ENCODE results near the gene SLC22A7.
A peak's percentile ranks its signal among the peaks of the same experiment; 100 is the strongest.

The SLC22A7 gene

DNA sequence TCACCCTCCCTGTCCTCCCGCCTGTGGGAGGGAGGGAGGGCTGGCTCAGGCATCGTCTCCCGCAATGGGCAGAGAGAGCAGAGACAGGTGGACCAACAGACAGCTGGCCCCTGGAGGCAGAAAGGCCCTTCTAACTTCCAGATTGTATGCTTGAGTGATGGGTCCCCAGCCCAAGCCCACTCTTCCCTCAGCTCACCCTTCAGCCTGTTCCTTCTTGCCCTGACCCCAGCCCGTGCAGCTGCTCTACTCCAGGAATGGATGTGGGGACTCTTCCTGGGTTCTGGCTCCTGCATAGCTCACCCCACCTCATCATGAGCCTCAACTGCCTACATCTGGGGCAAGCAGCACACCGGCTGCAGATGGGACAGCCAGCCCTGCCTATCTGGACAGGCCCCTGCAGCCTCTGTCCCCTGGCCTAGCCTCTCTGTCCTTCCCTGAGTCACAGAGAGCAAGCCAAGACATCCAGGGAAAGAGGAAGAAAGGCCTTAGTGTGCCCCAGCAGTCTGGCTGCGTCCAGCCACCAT is 11.5 kb upstream of the SLC22A7 start:
- Mint-ChIP-seq H3K4me1 (peaks cover 28% of the 10 kb centered on the region), H3K9me3 (no peaks in the 10 kb centered on the region), H3K27ac (no peak overlapping the region), H3K4me3 (no peak overlapping the region), H3K27me3 (peaks cover 51% of the 10 kb centered on the region), H3K36me3 (no peaks in the 10 kb centered on the region)
- no peak for ATAC-seq

DNA sequence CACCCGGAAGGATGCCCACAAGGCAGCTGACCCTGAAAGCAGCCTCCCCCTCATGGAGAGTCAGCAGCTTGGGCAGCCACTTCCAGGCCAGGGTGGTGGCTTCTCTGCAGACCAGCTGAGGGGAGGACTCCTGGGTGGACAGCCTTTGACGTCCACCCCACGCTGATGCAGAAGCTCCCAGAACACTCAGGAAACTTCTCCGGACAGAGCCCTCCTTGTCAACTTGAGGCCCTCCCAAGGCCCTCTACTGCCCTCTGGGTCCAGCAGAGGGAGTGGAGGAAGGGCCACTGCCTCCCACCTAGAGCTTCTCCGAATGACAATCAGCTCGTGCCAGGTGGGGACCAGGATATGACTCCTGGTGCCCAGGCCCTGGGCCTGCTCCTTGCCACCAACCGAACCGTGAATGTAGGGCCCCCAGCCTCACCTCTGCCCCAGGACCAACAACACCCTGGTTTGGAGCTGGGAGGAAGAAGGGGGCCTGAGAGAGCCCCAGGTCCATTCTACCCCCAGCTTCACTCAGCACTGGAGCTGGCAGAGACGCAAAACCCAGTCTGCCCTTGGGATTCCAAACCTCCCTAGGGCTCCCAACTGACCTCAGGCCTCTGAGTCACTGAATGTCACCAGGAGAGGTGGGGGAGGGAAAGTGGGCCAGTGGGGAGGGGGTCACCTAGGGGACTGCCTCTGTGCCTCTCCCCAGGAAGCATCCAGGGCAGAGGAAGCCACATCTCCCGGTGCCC is 10.9 kb upstream of the SLC22A7 start:
- no peaks in the 10 kb centered on the region for H3K9me3 Mint-ChIP-seq
- no peak overlapping the region for H3K4me3 Mint-ChIP-seq
- peaks cover 28% of the 10 kb centered on the region for H3K4me1 Mint-ChIP-seq
- peak; percentile 6 for ATAC-seq
- H3K27me3 Mint-ChIP-seq: peaks cover 44% of the 10 kb centered on the region
- no peak overlapping the region for H3K27ac Mint-ChIP-seq
- H3K36me3 Mint-ChIP-seq: no peaks in the 10 kb centered on the region

DNA sequence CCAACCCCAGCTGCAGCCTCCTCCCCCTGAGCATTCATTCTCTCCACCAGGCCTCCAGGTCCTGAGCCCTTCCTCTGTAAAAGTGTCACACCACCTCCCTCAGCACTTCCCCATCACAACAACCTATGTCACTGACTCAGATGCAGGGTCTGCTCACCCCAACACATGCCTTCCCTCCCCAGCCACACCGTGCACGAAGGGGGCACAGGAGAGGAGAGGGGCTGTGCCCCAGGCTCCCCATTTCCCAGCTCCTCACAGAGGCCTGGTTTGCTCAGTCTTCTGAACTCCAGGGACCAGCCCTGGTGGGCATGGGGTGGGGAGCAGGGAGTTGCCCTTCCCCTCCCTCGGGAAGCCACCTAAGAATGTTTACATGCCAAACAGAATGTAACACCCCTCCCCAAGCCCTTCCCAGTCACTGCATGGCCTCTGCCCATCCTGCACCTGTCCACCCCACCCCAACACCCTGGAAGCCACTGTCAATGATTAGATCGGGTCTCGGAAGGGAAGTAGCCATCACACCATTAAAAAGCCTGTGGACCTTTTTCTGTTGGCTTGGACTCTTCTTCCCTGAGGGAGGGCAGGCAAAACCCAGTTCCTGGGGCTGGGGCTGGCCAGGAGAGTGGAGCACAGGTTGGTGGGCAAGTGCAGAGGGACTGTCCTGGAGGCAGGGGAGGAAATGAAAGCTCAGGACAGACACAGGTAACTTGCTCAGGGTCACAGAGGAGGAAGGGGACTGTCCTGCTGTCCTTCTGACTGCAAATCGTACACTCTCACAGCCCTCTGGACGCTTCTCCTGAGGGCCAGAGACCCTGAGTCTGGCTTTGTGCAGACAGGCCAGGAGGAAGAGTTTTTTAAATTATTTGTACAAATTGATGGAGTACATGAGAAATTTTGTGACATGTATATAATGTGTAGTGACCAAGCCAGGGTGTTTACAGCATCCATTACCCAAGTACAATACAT is 10.1 kb upstream of the SLC22A7 start:
- Mint-ChIP-seq H3K27ac (no peak overlapping the region), H3K4me3 (no peak overlapping the region), H3K27me3 (peaks cover 36% of the 10 kb centered on the region), H3K4me1 (peaks cover 22% of the 10 kb centered on the region), H3K9me3 (no peaks in the 10 kb centered on the region), H3K36me3 (no peaks in the 10 kb centered on the region)
- ATAC-seq: peak; percentile 49

DNA sequence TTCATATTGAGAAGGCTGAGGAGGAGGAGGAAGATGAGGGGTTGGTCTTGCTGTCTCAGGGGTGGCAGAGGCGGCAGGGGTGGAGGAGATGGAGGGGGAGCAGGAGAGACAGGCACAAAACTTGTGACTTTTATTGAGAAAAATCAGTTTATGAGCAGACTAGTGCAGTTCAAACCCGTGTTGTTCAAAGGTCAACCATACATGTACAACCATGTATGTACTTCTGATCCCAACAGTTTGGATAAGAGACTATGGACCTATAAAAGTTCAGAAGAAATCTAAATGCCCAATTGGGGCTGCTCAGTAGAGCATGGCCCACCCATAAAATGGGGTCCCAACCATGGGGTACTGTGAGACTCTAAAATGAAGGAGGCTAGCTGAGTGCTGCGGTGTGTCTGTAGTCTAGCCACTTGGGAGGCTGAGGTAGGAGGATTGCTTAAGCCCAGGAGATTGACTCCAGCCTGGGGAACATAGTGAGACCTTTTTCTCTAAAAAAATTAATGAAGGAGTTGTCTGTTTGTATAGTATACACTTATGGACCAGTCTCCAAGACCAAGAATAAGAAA is 7.6 kb upstream of the SLC22A7 start:
- Mint-ChIP-seq H3K4me3 (no peak overlapping the region), H3K9me3 (no peaks in the 10 kb centered on the region), H3K36me3 (no peaks in the 10 kb centered on the region), H3K4me1 (peaks cover 22% of the 10 kb centered on the region), H3K27me3 (peaks cover 31% of the 10 kb centered on the region), H3K27ac (no peak overlapping the region)
- no peak for ATAC-seq

DNA sequence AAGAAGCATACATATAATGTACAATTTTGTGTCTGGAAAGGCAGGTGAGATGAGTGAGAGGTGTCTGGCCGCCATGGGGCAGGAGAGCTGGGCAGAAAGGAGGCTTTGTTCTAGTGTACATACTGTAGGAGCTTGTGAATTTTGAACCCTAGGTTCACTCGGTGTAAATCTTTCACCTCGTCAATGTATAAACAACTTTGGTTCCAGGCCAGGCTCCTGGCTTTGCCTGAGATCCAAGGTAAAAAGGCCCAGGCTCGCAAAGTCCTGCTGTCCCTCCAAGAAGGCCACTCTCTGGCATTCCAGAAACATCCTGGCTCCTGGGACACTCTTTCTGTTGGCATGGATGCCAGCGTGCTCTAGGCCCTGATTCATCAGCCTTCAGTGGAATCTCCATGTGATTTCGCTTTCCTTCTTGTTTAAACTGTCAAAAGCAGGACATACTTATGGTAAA is 7.1 kb upstream of the SLC22A7 start:
- Mint-ChIP-seq H3K4me1 (peaks cover 17% of the 10 kb centered on the region), H3K36me3 (no peaks in the 10 kb centered on the region), H3K4me3 (no peak overlapping the region), H3K9me3 (no peaks in the 10 kb centered on the region), H3K27ac (no peak overlapping the region), H3K27me3 (peaks cover 26% of the 10 kb centered on the region)
- ATAC-seq: no peak

DNA sequence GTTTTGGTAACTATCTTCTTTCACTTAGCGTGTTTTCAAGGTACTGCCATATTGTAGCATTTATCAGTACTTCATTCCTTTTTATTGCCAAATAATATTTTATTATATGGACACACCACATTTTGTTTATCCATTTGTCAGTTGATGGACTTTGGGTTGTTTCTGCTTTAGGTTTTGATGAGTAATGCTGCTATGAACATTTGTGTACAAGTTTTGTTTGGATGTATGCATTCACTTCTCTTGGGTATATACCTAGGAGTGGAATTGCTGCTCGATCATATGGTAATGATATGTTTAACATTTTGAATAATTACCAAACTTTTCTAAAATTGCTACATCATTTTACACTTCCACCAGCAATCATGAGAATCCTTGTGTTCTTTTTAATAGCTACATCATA is 6.4 kb upstream of the SLC22A7 start:
- ATAC-seq: no peak
- Mint-ChIP-seq H3K36me3 (no peaks in the 10 kb centered on the region), H3K27me3 (peaks cover 18% of the 10 kb centered on the region), H3K4me3 (no peak overlapping the region), H3K9me3 (no peaks in the 10 kb centered on the region), H3K27ac (no peak overlapping the region), H3K4me1 (peaks cover 15% of the 10 kb centered on the region)

DNA sequence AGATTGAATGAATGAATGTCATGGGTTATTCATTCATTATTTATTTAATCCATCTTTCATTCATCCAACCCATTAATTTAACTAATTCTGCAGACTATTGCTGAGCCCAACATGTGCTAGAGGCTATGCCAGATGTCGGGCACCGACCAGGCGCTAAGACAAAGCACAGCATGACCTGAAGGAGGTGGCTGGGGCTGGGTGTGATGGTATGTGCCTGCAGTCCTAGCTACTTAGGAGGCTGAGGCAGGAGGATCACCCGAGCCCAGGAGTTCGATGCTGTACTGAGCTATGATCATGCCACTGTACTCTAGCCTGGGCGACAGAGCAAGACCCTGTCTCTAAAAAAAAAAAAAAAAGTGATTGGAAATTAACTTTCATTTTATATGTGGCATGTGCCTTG is 5.7 kb upstream of the SLC22A7 start:
- Mint-ChIP-seq H3K36me3 (no peaks in the 10 kb centered on the region), H3K4me3 (no peak overlapping the region), H3K9me3 (no peaks in the 10 kb centered on the region), H3K4me1 (peaks cover 8% of the 10 kb centered on the region), H3K27me3 (peaks cover 12% of the 10 kb centered on the region), H3K27ac (no peak overlapping the region)
- no peak for ATAC-seq

DNA sequence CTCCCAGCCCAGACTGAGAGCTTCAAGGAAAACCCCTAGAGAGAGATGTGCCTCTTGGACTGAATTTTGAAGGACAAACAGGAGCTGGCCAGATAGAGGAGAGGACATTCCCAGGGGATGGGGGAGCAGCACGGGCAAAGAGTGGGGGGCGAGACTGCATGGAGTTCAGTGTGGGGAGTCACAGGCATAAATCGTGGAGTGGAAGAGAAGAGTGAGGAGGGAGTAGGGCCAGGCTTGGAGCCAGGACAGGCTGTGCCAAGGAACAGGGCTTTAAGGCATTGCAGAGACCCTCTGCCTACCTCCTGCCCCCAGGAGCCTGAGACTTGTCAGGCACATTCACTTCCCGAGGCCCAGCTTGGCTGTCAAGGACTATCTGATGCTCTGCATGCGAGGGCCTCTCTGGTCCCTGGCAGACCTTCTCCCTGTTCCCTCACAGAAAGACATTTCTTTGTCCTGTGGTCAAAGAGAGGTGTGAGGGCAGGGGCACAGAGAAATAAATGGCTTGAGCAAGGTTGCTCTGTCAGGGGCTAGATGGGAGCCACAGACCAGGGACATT is 5.2 kb upstream of the SLC22A7 start:
- peaks cover 7% of the 10 kb centered on the region for H3K27me3 Mint-ChIP-seq
- H3K36me3 Mint-ChIP-seq: no peaks in the 10 kb centered on the region
- no peak for ATAC-seq
- H3K9me3 Mint-ChIP-seq: no peaks in the 10 kb centered on the region
- no peak overlapping the region for H3K4me3 Mint-ChIP-seq
- no peak overlapping the region for H3K27ac Mint-ChIP-seq
- peaks cover 3% of the 10 kb centered on the region for H3K4me1 Mint-ChIP-seq

DNA sequence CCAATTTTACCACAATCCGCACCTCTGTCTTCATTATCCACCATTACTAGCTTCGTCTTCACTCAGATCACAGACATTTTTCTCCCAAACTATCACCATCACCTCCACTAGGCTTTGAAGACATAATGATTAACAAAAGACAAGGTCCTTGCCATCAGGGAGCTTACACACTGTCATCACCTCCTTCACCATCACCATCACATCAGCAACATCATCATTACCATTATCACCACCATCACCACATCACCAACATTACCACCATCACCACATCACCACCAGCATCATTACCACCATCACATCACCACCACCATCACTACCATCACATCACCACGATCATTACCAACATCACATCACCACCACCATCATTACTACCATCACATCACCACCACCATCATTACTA is 4.4 kb upstream of the SLC22A7 start:
- Mint-ChIP-seq H3K4me1 (no peaks in the 10 kb centered on the region), H3K27ac (no peak overlapping the region), H3K27me3 (no peaks in the 10 kb centered on the region), H3K36me3 (no peaks in the 10 kb centered on the region), H3K4me3 (no peak overlapping the region), H3K9me3 (no peaks in the 10 kb centered on the region)
- ATAC-seq: no peak

DNA sequence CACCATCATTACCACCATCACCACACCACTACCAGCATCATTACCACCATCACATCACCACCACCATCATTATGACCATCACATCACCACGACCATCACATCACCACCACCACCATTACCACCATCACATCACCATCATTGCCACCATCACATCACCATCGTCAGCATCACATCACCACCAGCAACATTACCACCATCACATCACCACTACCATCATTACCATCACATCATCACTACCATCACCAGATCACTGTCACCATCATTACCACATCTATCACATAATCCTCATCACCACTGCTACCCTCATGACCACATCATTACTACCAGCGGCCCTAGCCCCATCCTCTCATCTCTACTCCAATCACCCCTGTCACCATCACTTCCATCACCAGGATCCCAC is 3.5 kb upstream of the SLC22A7 start:
- ATAC-seq: no peak
- H3K4me1 Mint-ChIP-seq: no peaks in the 10 kb centered on the region
- peaks cover under 1% of the 10 kb centered on the region for H3K27me3 Mint-ChIP-seq
- no peak overlapping the region for H3K27ac Mint-ChIP-seq
- H3K9me3 Mint-ChIP-seq: no peaks in the 10 kb centered on the region
- no peaks in the 10 kb centered on the region for H3K36me3 Mint-ChIP-seq
- no peak overlapping the region for H3K4me3 Mint-ChIP-seq

DNA sequence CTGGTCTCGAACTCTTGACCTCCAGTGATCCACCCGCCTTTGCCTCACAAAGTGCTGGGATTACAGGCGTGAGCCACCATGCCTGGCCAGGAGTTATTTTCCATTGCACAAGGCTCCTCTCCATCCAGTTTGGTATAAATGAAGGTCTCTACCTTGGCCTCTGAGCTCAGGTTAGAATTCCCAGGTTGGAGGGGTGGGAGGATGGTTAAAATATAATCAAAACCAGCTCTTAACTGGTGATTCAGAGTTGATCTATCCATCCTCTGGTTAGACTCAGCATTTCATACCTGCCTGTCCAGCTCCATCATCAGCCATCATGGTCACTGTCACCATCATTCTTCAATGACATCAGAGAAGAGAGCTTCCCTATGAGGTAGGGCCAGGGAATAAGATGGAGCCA is 2.6 kb upstream of the SLC22A7 start:
- Mint-ChIP-seq H3K27ac (no peak overlapping the region), H3K4me1 (peaks cover 8% of the 10 kb centered on the region), H3K9me3 (no peaks in the 10 kb centered on the region), H3K36me3 (no peaks in the 10 kb centered on the region), H3K4me3 (no peak overlapping the region), H3K27me3 (peaks cover 9% of the 10 kb centered on the region)
- ATAC-seq: no peak

DNA sequence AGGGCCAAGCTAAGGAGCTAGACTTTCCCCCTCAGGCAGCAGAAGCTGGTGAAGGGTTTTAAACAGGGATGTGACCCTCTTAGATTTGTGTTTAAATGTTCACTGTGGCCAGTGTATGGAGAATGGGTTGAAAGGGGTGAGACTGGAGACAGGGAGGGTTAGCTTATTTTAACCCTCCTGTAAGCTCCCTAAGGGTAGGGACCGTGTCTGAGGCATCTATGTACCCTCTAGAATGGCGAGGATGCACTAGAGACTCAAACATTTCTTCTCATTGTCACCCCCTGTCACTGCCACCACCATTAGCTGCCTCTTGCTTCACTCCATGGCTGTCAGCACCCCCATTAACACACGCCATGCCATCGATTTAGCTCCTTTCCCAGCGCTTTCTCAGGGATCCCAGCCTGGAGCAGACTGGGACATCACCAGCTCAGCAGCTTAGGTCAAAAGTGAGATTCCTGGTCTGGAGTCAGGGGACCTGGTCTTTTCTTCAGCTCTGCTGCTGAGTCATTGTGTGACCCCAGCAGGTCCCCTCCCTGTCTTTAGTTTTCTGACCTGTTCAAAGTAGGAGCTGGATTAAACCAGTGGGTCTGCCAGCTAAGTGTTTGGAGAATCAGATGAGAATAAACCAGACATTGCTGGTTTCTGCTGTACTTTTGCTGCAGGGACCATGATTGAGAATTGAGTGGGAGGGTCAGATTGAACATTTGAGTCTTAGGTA is 1.1 kb upstream of the SLC22A7 start:
- no peak for ATAC-seq
- no peak overlapping the region for H3K4me3 Mint-ChIP-seq
- H3K36me3 Mint-ChIP-seq: no peaks in the 10 kb centered on the region
- H3K27me3 Mint-ChIP-seq: peaks cover 10% of the 10 kb centered on the region
- H3K27ac Mint-ChIP-seq: no peak overlapping the region
- peaks cover 8% of the 10 kb centered on the region for H3K4me1 Mint-ChIP-seq
- no peaks in the 10 kb centered on the region for H3K9me3 Mint-ChIP-seq

DNA sequence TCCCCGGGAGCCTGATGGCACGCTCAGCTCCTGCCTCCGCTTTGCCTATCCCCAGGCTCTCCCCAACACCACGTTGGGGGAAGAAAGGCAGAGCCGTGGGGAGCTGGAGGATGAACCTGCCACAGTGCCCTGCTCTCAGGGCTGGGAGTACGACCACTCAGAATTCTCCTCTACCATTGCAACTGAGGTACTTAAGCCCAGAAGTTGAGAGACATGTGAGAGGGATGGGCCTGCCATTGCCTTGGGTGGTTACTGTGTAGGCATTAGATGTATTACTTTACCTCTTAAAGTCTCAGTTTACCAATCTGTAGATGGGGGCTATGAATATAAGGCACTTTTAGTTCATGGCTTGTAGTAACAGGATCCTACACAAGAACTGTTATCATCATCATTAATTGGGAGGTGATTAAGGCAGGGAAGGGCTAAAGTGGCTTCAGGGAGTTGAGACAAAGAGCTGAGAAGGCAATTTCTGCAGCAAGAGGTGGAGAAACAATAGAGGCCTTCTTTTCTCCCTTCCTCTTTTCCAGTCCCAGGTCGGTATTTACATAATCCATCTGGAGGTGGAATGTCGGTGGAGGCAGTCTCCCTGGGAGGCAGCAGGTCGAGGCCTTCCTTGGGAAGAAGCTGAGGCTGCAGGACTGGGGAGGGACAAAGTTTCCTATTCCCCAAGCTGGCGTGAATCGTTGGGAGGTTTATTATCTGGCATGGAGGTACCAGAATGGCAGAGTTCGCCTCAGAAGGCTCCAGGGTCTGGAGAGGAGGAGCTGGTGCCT is 691 bp downstream of the SLC22A7 start:
- H3K36me3 Mint-ChIP-seq: no peaks in the 10 kb centered on the region
- no peaks in the 10 kb centered on the region for H3K9me3 Mint-ChIP-seq
- ATAC-seq: no peak
- peaks cover 10% of the 10 kb centered on the region for H3K27me3 Mint-ChIP-seq
- no peak overlapping the region for H3K4me3 Mint-ChIP-seq
- H3K27ac Mint-ChIP-seq: no peak overlapping the region
- peaks cover 8% of the 10 kb centered on the region for H3K4me1 Mint-ChIP-seq
